ENCODE results near the gene TMPRSS7. TPM values are rescaled to one million over a fixed set of nuclear protein-coding genes. Genes with fewer than 3 reads are reported as not detected.

TMPRSS7 gene
- total and polyA plus RNA-seq, 2 of the 8 experiments (the other 6 are each of a cell fraction or from before 2014, with no cell fraction given) = not detected

DNA sequence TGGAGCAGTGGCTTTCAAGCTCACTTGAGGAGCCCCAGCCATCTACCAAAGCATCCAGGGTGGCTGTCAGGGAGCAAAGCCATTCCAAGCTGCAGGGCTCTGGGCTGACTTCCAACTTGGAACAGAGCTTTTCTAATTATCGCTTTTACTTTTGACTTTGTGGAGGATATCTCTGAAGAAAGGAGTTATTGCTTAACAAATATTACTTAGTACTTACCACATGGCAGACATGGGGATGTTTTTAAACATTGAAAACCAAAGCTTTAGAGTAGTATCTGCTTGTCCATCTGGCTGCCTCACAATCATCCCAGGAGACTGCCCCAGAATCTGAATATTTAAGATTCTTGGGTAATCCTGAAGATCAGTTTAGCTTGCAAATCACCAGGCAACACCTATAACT, 26.9 kb upstream of the TMPRSS7 start:
- Histone ChIP-seq H3K27ac (ENCODE audit: low read depth, low read length) (no peak overlapping the region), H3K4me1 (replicated peaks in 1 of 4; ENCODE audit: control insufficient read depth in 3 of 4, insufficient read depth in 4 of 4, low read length in 3 of 4) (no peaks in the 10 kb centered on the region), H3K36me3 (ENCODE audit: control insufficient read depth in 2 of 4, insufficient read depth in 4 of 4, low read length in 3 of 4) (peaks cover 0 to 3% (median 0%) of the 10 kb centered on the region in 4 experiments; a peak in 1 of 8 replicates), H3K4me3 (ENCODE audit: extremely low read depth in 1 of 4, insufficient read depth in 2 of 4, low read depth in 3 of 4, low read length in 4 of 4) (no peak overlapping the region), H3K27me3 (replicated peaks in 1 of 4; ENCODE audit: control insufficient read depth in 3 of 4, extremely low read depth in 1 of 4, insufficient read depth in 3 of 4, low read length in 3 of 4) (peaks cover 0 to 2% (median under 1%) of the 10 kb centered on the region in 4 experiments; a peak in 2 of 7 replicates), H3K56ac (replicated peaks; ENCODE audit: insufficient read length, low read depth, low read length) (no peak overlapping the region), H2BK15ac (ENCODE audit: low read length) (no peak overlapping the region), H4K91ac (replicated peaks; ENCODE audit: insufficient read length, low read length) (no peak overlapping the region), H4K8ac (ENCODE audit: extremely low read depth, insufficient read depth, low read length) (no peak overlapping the region), H2AFZ (ENCODE audit: low read length) (no peak overlapping the region), H3K18ac (ENCODE audit: extremely low read depth, low read length) (no peak overlapping the region), H3K23ac (ENCODE audit: insufficient read length) (no peak overlapping the region), H2BK120ac (replicated peaks; ENCODE audit: low read depth, low read length) (no peak overlapping the region), H2AK5ac (ENCODE audit: low read depth, low read length) (no peak overlapping the region), H3K4me2 (ENCODE audit: insufficient read depth in 1 of 2, low read depth in 2 of 2, low read length in 2 of 2) (no peak overlapping the region), H3K23me2 (ENCODE audit: low read depth, low read length) (no peaks in the 10 kb centered on the region), H3K9ac (replicated peaks in 1 of 4; ENCODE audit: extremely low read depth in 1 of 4, low read depth in 3 of 4, low read length in 3 of 4) (no peak overlapping the region), H2BK20ac (ENCODE audit: low read length) (no peak overlapping the region), H2BK5ac (ENCODE audit: low read depth, low read length) (no peak overlapping the region), H2BK12ac (ENCODE audit: low read depth, low read length) (no peak overlapping the region), H4K20me1 (replicated peaks in 1 of 2; ENCODE audit: control insufficient read depth in 1 of 2, insufficient read depth in 2 of 2, low read length in 2 of 2) (no peaks in the 10 kb centered on the region), H3K79me1 (ENCODE audit: low read depth, low read length) (no peaks in the 10 kb centered on the region), H3K4ac (replicated peaks; ENCODE audit: insufficient read length, low read depth, low read length) (no peak overlapping the region), H3K9me3 (ENCODE audit: insufficient read depth in 2 of 2, low read depth in 1 of 2, low read length in 1 of 2) (no peaks in the 10 kb centered on the region), H4K5ac (ENCODE audit: insufficient read length, low read depth, low read length) (no peak overlapping the region), H3K79me2 (ENCODE audit: control insufficient read depth in 1 of 2, insufficient read depth in 2 of 2, low read length in 2 of 2) (no peaks in the 10 kb centered on the region), H3K14ac (ENCODE audit: insufficient read length) (no peak overlapping the region)
- CTCF ChIA-PET (ENCODE audit: partially characterized antibody) = interaction anchor here (0.7 to 12.0 kb wide), 4 partner anchors 12 to 311 kb away, joined by 3 to 384 read pairs (median 4); partner anchors contain the start of gene TAGLN3
- TF ChIP-seq NRF1 (IDR thresholded peaks at IDR 0.05; ENCODE audit: low read depth, low read length) (no peak), POLR2A (IDR thresholded peaks at IDR 0.05; ENCODE audit: control extremely low read depth in 1 of 2, low read depth in 2 of 2, low read length in 2 of 2) (no peak)
- FAIRE-seq = no peak
- WGBS, 2 experiments (ENCODE audit: extremely low coverage in 1 of 2, insufficient coverage in 1 of 2, insufficient read length in 1 of 2, insufficient replicate concordance in 2 of 2, low coverage in 1 of 2, low lambda C conversion rate in 2 of 2, missing lambda C conversion rate in 1 of 2) = 100% methylated on average over 1 of the region's 1 CpG; no CpG with 5 or more reads in 1 of the 2 experiments
- no peak for DNase-seq (ENCODE audit: low read depth in 1 of 2, low spot score in 2 of 2)
- POLR2A ChIA-PET (ENCODE audit: partially characterized antibody) = interaction anchor here (1.1 to 3.2 kb wide), 3 partner anchors 8 to 53 kb away, joined by 3 to 13 read pairs (median 5); partner anchors contain the start of gene TAGLN3
